H1 (cell line): ENCODE results near the gene KCNJ2. TPM values are rescaled to one million over a fixed set of nuclear protein-coding genes. Genes with fewer than 3 reads are reported as not detected.

Experiments
- CTCF ChIA-PET: fragments of 300-600 bp; sonication (Branson Sonifier 250); formaldehyde crosslinking; loops from one replicate; lab custom pipeline; 2021; ENCODE audit not compliant: partially characterized antibody; lab: Charles Lee
- POLR2A ChIA-PET: fragments of 300-600 bp; sonication (Branson Sonifier 250); formaldehyde crosslinking; loops from one replicate; lab custom pipeline; 2021; ENCODE audit warnings: inconsistent platforms; ENCODE audit not compliant: partially characterized antibody; lab: Charles Lee
- DNase-seq, 2 experiments: peaks; one replicate each; pipeline versions ENCODE4 v3.0.0 to v3.0.0-alpha.2; 2010 to 2022; ENCODE audit warnings: low spot score in 2 of 2, low read depth in 1 of 2, mixed read lengths in 1 of 2
- FAIRE-seq: peaks from 2 replicates; lab custom pipeline; 2011; peaks lifted over from hg19 to GRCh38; lab: Jason Lieb, UNC
- H2AFZ ChIP-seq: 2 replicates; pipeline ENCODE4 v1.8.1; 2012; ENCODE audit warnings: low read length, inconsistent platforms
- H2AK5ac ChIP-seq: 2 replicates; pipeline ENCODE4 v1.6.1; 2013; ENCODE audit warnings: low read depth, low read length
- H2BK120ac ChIP-seq: replicated peaks from 2 replicates; pipeline ENCODE3; 2013; ENCODE audit warnings: low read depth, low read length, inconsistent platforms
- H2BK12ac ChIP-seq: 2 replicates; pipeline ENCODE4 v1.6.1; 2013; ENCODE audit warnings: low read depth, low read length
- H2BK15ac ChIP-seq: 2 replicates; pipeline ENCODE4 v1.6.1; 2013; ENCODE audit warnings: low read length
- H2BK20ac ChIP-seq: 2 replicates; pipeline ENCODE4 v1.6.1; 2013; ENCODE audit warnings: low read length
- H2BK5ac ChIP-seq: 2 replicates; pipeline ENCODE4 v1.6.1; 2013; ENCODE audit warnings: low read depth, low read length
- H3K14ac ChIP-seq: 2 replicates; pipeline ENCODE4 v1.6.1; 2013; ENCODE audit warnings: inconsistent platforms; ENCODE audit not compliant: insufficient read length
- H3K18ac ChIP-seq: 2 replicates; pipeline ENCODE4 v1.6.1; 2013; ENCODE audit warnings: low read length; ENCODE audit errors: extremely low read depth
- H3K23ac ChIP-seq: 2 replicates; pipeline ENCODE4 v1.6.1; 2013; ENCODE audit warnings: inconsistent platforms; ENCODE audit not compliant: insufficient read length
- H3K23me2 ChIP-seq: 2 replicates; pipeline ENCODE4 v1.6.1; 2013; ENCODE audit warnings: low read depth, low read length
- H3K27ac ChIP-seq: 2 replicates; pipeline ENCODE4 v1.6.1; 2011; ENCODE audit warnings: low read depth, low read length, inconsistent platforms
- H3K27me3 ChIP-seq, 4 experiments: replicated peaks in 1 of 4; 1 replicate in 1 of 4; 2 replicates in 3 of 4; pipeline versions ENCODE4 v1.6.1 to v1.8.1; 2011 to 2013; ENCODE audit warnings: low read length in 3 of 4, mild to moderate bottlenecking in 3 of 4, inconsistent platforms in 2 of 4, mixed read lengths in 2 of 4, moderate library complexity in 1 of 4; ENCODE audit not compliant: control insufficient read depth in 3 of 4, insufficient read depth in 3 of 4; ENCODE audit errors: extremely low read depth in 1 of 4
- H3K36me3 ChIP-seq, 4 experiments: 2 replicates each; pipeline versions ENCODE4 v1.6.1 to v1.8.1; 2011 to 2013; ENCODE audit warnings: mild to moderate bottlenecking in 4 of 4, low read length in 3 of 4, moderate library complexity in 2 of 4, control low read depth in 1 of 4, inconsistent platforms in 1 of 4; ENCODE audit not compliant: insufficient read depth in 4 of 4, control insufficient read depth in 2 of 4
- H3K4ac ChIP-seq: replicated peaks from 2 replicates; pipeline ENCODE3; 2013; ENCODE audit warnings: low read length, low read depth, mixed read lengths, inconsistent platforms; ENCODE audit not compliant: insufficient read length
- H3K4me1 ChIP-seq, 4 experiments: replicated peaks in 1 of 4; 1 replicate in 1 of 4; 2 replicates in 3 of 4; pipeline versions ENCODE4 v1.6.1 to v1.8.1; 2011 to 2013; ENCODE audit warnings: low read length in 3 of 4, inconsistent platforms in 2 of 4, mixed read lengths in 1 of 4; ENCODE audit not compliant: insufficient read depth in 4 of 4, control insufficient read depth in 3 of 4
- H3K4me2 ChIP-seq, 2 experiments: 2 replicates each; pipeline versions ENCODE4 v1.6.1 to v1.8.1; 2011 to 2013; ENCODE audit warnings: low read depth in 2 of 2, low read length in 2 of 2, control low read depth in 1 of 2, inconsistent platforms in 1 of 2, mild to moderate bottlenecking in 1 of 2; ENCODE audit not compliant: insufficient read depth in 1 of 2
- H3K4me3 ChIP-seq, 4 experiments: fragments of 200-600, 300-600 bp in 1 of 4; sonication (generic), shearing (Covaris generic), sonication (Bioruptor Twin) in 1 of 4; 2 replicates each; pipeline versions ENCODE4 v1.5.1 to v1.8.1; 2011 to 2016; ENCODE audit warnings: low read length in 4 of 4, low read depth in 3 of 4, control low read depth in 2 of 4, inconsistent platforms in 2 of 4, mild to moderate bottlenecking in 2 of 4, mixed read lengths in 1 of 4, moderate library complexity in 1 of 4; ENCODE audit not compliant: insufficient read depth in 2 of 4; ENCODE audit errors: extremely low read depth in 1 of 4
- H3K56ac ChIP-seq: replicated peaks from 2 replicates; pipeline ENCODE3; 2013; ENCODE audit warnings: low read depth, mild to moderate bottlenecking, mixed read lengths, low read length, inconsistent platforms; ENCODE audit not compliant: insufficient read length
- H3K79me1 ChIP-seq: 2 replicates; pipeline ENCODE4 v1.6.1; 2013; ENCODE audit warnings: low read depth, low read length, control low read depth
- H3K79me2 ChIP-seq, 2 experiments: 2 replicates each; pipeline versions ENCODE4 v1.6.1 to v1.8.1; 2012 to 2013; ENCODE audit warnings: low read length in 2 of 2, mild to moderate bottlenecking in 2 of 2, inconsistent platforms in 1 of 2; ENCODE audit not compliant: insufficient read depth in 2 of 2, control insufficient read depth in 1 of 2
- H3K9ac ChIP-seq, 4 experiments: replicated peaks in 1 of 4; 1 replicate in 1 of 4; 2 replicates in 3 of 4; pipeline versions ENCODE4 v1.6.1 to v1.8.1; 2011 to 2013; ENCODE audit warnings: low read depth in 3 of 4, low read length in 3 of 4, control low read depth in 2 of 4, mild to moderate bottlenecking in 2 of 4, moderate library complexity in 2 of 4, inconsistent platforms in 1 of 4; ENCODE audit errors: extremely low read depth in 1 of 4
- H3K9me3 ChIP-seq, 2 experiments: 2 replicates each; pipeline versions ENCODE4 v1.6.1 to v1.8.1; 2012 to 2013; ENCODE audit warnings: mild to moderate bottlenecking in 2 of 2, moderate library complexity in 2 of 2, control low read depth in 1 of 2, inconsistent platforms in 1 of 2, low read depth in 1 of 2, low read length in 1 of 2, mixed read lengths in 1 of 2; ENCODE audit not compliant: insufficient read depth in 2 of 2
- H4K20me1 ChIP-seq, 2 experiments: replicated peaks in 1 of 2; 2 replicates each; pipeline versions ENCODE3 to v1.8.1; 2011 to 2013; ENCODE audit warnings: inconsistent platforms in 2 of 2, low read length in 2 of 2, mild to moderate bottlenecking in 1 of 2; ENCODE audit not compliant: insufficient read depth in 2 of 2, control insufficient read depth in 1 of 2
- H4K5ac ChIP-seq: 2 replicates; pipeline ENCODE4 v1.6.1; 2013; ENCODE audit warnings: low read length, low read depth, mixed read lengths, inconsistent platforms; ENCODE audit not compliant: insufficient read length
- H4K8ac ChIP-seq: 2 replicates; pipeline ENCODE4 v1.8.0; 2013; ENCODE audit warnings: mild to moderate bottlenecking, moderate library complexity, low read length, inconsistent platforms; ENCODE audit not compliant: insufficient read depth; ENCODE audit errors: extremely low read depth
- H4K91ac ChIP-seq: replicated peaks from 2 replicates; pipeline ENCODE3; 2013; ENCODE audit warnings: low read length, mixed read lengths, inconsistent platforms; ENCODE audit not compliant: insufficient read length
- BCL11A ChIP-seq, 2 experiments: IDR thresholded peaks; one replicate each; pipeline ENCODE4 v1.6.1; 2011; ENCODE audit warnings: low read depth in 2 of 2, low read length in 2 of 2, mild to moderate bottlenecking in 2 of 2
- CBX5 ChIP-seq: fragments of 300-800, 300-1000 bp; sonication (generic); IDR thresholded peaks from 2 replicates; pipeline ENCODE4 v1.7.1; 2016; ENCODE audit warnings: antibody characterized with exemption, low read length, low read depth
- CBX8 ChIP-seq: fragments of 300-800, 300-1000 bp; sonication (generic); IDR thresholded peaks from 2 replicates; pipeline ENCODE4 v1.7.1; 2016; ENCODE audit warnings: low read depth, low read length, borderline replicate concordance
- CHD2 ChIP-seq: IDR thresholded peaks from 2 replicates; pipeline ENCODE4 v1.6.1; 2012; ENCODE audit warnings: low read length, improper control_type of control experiment
- CREB1 ChIP-seq: IDR thresholded peaks from 2 replicates; pipeline ENCODE4 v1.6.1; 2012; ENCODE audit warnings: inconsistent platforms
- KDM1A ChIP-seq: fragments of 200-600, 300-600 bp; sonication (generic); IDR thresholded peaks from 2 replicates; pipeline ENCODE4 v1.7.1; 2016; ENCODE audit warnings: mild to moderate bottlenecking, low read length, borderline replicate concordance
- KDM4A ChIP-seq: IDR thresholded peaks from one replicate; pipeline ENCODE4 v1.7.1; 2012; ENCODE audit warnings: low read depth, mild to moderate bottlenecking, moderate library complexity, low read length, inconsistent platforms; ENCODE audit not compliant: severe bottlenecking
- NANOG ChIP-seq: IDR thresholded peaks from 2 replicates; pipeline ENCODE4 v1.6.1; 2011; ENCODE audit warnings: low read length, low read depth, mild to moderate bottlenecking, inconsistent platforms; ENCODE audit not compliant: insufficient read depth, poor library complexity, severe bottlenecking
- NRF1 ChIP-seq: IDR thresholded peaks from 2 replicates; pipeline ENCODE4 v1.6.1; 2011; ENCODE audit warnings: mild to moderate bottlenecking, low read depth, low read length, improper control_type of control experiment
- PHF8 ChIP-seq: fragments of 200-600 bp; sonication (generic); conservative IDR thresholded peaks from 2 replicates; pipeline ENCODE4 v1.7.1; 2012; ENCODE audit warnings: low read depth, mild to moderate bottlenecking, inconsistent platforms, low read length, moderate library complexity
- POU5F1 ChIP-seq: IDR thresholded peaks from 2 replicates; pipeline ENCODE4 v1.6.1; 2011; ENCODE audit warnings: low read depth, mild to moderate bottlenecking, low read length, moderate library complexity
- RAD21 ChIP-seq, 2 experiments: IDR thresholded peaks in 1 of 2; conservative IDR thresholded peaks in 1 of 2; 2 replicates each; pipeline ENCODE4 v1.6.1; 2011; ENCODE audit warnings: low read depth in 2 of 2, low read length in 2 of 2, improper control_type of control experiment in 1 of 2, inconsistent platforms in 1 of 2, mild to moderate bottlenecking in 1 of 2, moderate library complexity in 1 of 2
- SP1 ChIP-seq: IDR thresholded peaks from 2 replicates; pipeline ENCODE4 v1.6.1; 2011; ENCODE audit warnings: low read depth, low read length
- SP4 ChIP-seq: IDR thresholded peaks from 2 replicates; pipeline ENCODE4 v1.6.1; 2012; ENCODE audit warnings: low read length, inconsistent platforms
- TEAD4 ChIP-seq: IDR thresholded peaks from 2 replicates; pipeline ENCODE4 v1.6.1; 2012; ENCODE audit warnings: low read depth, low read length, inconsistent platforms, mixed read lengths
- WGBS, 2 experiments: shearing (Covaris generic) in 1 of 2; methylation state at CpG; one replicate each; pipeline versions ENCODE4 v1.1.6 to v1.1.7; 2013 to 2015; ENCODE audit warnings: low lambda C conversion rate in 2 of 2, mixed read lengths in 2 of 2, inconsistent platforms in 1 of 2, low coverage in 1 of 2, missing lambda C conversion rate in 1 of 2; ENCODE audit not compliant: insufficient replicate concordance in 2 of 2, insufficient coverage in 1 of 2, insufficient read length in 1 of 2; ENCODE audit errors: extremely low coverage in 1 of 2, missing lambda C conversion rate in 1 of 2; 5-methylcytosine and 5-hydroxymethylcytosine counted together
- polyA plus RNA-seq, 7 experiments: library from polyadenylated mRNA; depleted of rRNA in 3 of 7; stranded (reverse) in 5 of 7; unstranded in 2 of 7; fragments of >200 nt in 5 of 7; fragments of 200-250 nt in 2 of 7; gene quantifications; 1 replicate in 5 of 7; 2 replicates in 1 of 7; 4 replicates in 1 of 7; pipeline versions ENCODE4 v1.2.1 to v1.2.3, GENCODE V29; 2011 to 2013; ENCODE audit warnings: missing spikeins in 2 of 7, mixed read lengths in 2 of 7
- total RNA-seq: library from RNA; stranded (reverse); fragmentation: NEBNext Ultra II Directional; extraction: Animal tissue kit (Norgen Biotek cat#: 25700); gene quantifications from 2 replicates; pipeline ENCODE4 v1.2.1, GENCODE V29; 2021

KCNJ2 gene
- total and polyA plus RNA-seq, 2 of the 8 experiments (the other 6 are each of a cell fraction or from before 2014, with no cell fraction given) = 0.23 to 0.76 TPM

DNA sequence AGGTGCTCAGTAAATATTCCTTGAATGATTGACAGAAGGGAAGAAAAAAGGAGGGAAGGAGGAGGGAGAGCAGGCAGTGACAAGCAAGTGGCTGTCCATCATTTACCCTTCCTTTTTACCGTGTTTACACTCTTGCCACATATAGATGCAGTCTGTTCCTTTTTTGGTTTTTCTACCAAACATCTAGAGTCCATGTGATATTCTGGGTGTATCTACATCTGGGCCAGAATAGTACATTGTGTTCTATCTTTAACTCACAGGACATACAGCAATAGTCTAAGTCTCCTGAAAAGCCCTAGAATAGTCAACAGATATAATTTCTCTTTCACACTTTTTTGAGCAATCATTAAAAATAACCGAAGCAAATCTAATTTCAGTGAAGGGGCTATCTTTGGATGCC is 33.5 kb downstream of the KCNJ2 start:
- Histone ChIP-seq H2BK120ac (no peak overlapping the region), H4K20me1 (no peaks in the 10 kb centered on the region), H2AK5ac (no peak overlapping the region), H3K56ac (no peak overlapping the region), H3K27ac (no peak overlapping the region), H4K5ac (no peak overlapping the region), H3K23ac (no peak overlapping the region), H4K8ac (no peak overlapping the region), H3K4me2 (no peak overlapping the region), H3K9me3 (no peaks in the 10 kb centered on the region), H3K4me3 (no peak overlapping the region), H2AFZ (no peak overlapping the region), H3K79me1 (no peaks in the 10 kb centered on the region), H3K79me2 (no peaks in the 10 kb centered on the region), H2BK5ac (no peak overlapping the region), H2BK15ac (no peak overlapping the region), H4K91ac (no peak overlapping the region), H3K9ac (no peak overlapping the region), H3K23me2 (no peaks in the 10 kb centered on the region), H3K4ac (no peak overlapping the region), H2BK12ac (no peak overlapping the region), H3K27me3 (no peaks in the 10 kb centered on the region), H2BK20ac (no peak overlapping the region), H3K4me1 (no peaks in the 10 kb centered on the region), H3K14ac (no peak overlapping the region), H3K36me3 (no peaks in the 10 kb centered on the region), H3K18ac (no peak overlapping the region)
- FAIRE-seq (no peak), DNase-seq (no peak)
- POLR2A ChIA-PET = no interaction called here
- TF ChIP-seq TEAD4 (no peak), SP1 (no peak), CBX5 (no peak), CHD2 (no peak), NANOG (no peak), PHF8 (no peak), CREB1 (no peak), KDM4A (no peak), RAD21 (IDR thresholded peaks at IDR 0.05 in 1 of 2, conservative IDR thresholded peaks at IDR 0.05 in 1 of 2; ENCODE audit: low read depth in 2 of 2, low read length in 2 of 2) (no peak), SP4 (no peak), POU5F1 (no peak), NRF1 (no peak), CBX8 (no peak), KDM1A (no peak), BCL11A (IDR thresholded peaks at IDR 0.05; ENCODE audit: low read depth in 2 of 2, low read length in 2 of 2) (no peak)
- CTCF ChIA-PET = no interaction called here
- 100% methylated on average over 2 of the region's 2 CpGs; no CpG with 5 or more reads in 1 of the 2 experiments for WGBS, 2 experiments
